Measurements from ENCODE around the gene SLC24A3.
A peak's percentile ranks its signal among the peaks of the same experiment; 100 is the strongest.
"Not testable (repeated sequence)": the region's sequence is repeated elsewhere in the genome, so short reads cannot be mapped to it uniquely, and the experiment has no call there.

SLC24A3 gene

GRCh38 chr20:19633985-19634384 is 421.5 kb downstream of the SLC24A3 start:
- no peak overlapping the region for H3K4me3 ChIP-seq (replicated peaks in 1 of 2; ENCODE audit: low read depth in 2 of 2, low read length in 2 of 2)
- no peak for TF ChIP-seq CTCF (IDR thresholded peaks at IDR 0.05; ENCODE audit: low read depth, low read length)
- peak in 1 of 2 donors; percentile 18 for DNase-seq (ENCODE audit: low read depth in 2 of 2)

- not testable (repeated sequence) for DNase-seq (ENCODE audit: low read depth in 2 of 2); H3K4me3 ChIP-seq (replicated peaks in 1 of 2; ENCODE audit: low read depth in 2 of 2, low read length in 2 of 2)
Observed at GRCh38 chr20:19639471-19640045, 427.1 kb downstream of the SLC24A3 start.

GRCh38 chr20:19642860-19643259 is 430.4 kb downstream of the SLC24A3 start:
- H3K4me3 ChIP-seq (replicated peaks in 1 of 2; ENCODE audit: low read depth in 2 of 2, low read length in 2 of 2): no peak overlapping the region
- TF ChIP-seq CTCF (IDR thresholded peaks at IDR 0.05; ENCODE audit: low read depth, low read length): no peak
- DNase-seq (ENCODE audit: low read depth in 2 of 2): no peak

GRCh38 chr20:19644085-19644484 is 431.6 kb downstream of the SLC24A3 start:
- no peak for TF ChIP-seq CTCF (IDR thresholded peaks at IDR 0.05; ENCODE audit: low read depth, low read length)
- no peak for DNase-seq (ENCODE audit: low read depth in 2 of 2)
- H3K4me3 ChIP-seq (replicated peaks in 1 of 2; ENCODE audit: low read depth in 2 of 2, low read length in 2 of 2): no peak overlapping the region

GRCh38 chr20:19646963-19647362 is 434.5 kb downstream of the SLC24A3 start:
- no peak for TF ChIP-seq CTCF (IDR thresholded peaks at IDR 0.05; ENCODE audit: low read depth, low read length)
- H3K4me3 ChIP-seq (replicated peaks in 1 of 2; ENCODE audit: low read depth in 2 of 2, low read length in 2 of 2): no peak overlapping the region
- no peak for DNase-seq (ENCODE audit: low read depth in 2 of 2)

GRCh38 chr20:19648024-19648423 is 435.6 kb downstream of the SLC24A3 start:
- H3K4me3 ChIP-seq (replicated peaks in 1 of 2; ENCODE audit: low read depth in 2 of 2, low read length in 2 of 2): no peak overlapping the region
- DNase-seq (ENCODE audit: low read depth in 2 of 2): no peak
- TF ChIP-seq CTCF (IDR thresholded peaks at IDR 0.05; ENCODE audit: low read depth, low read length): no peak

GRCh38 chr20:19649041-19649440 is 436.6 kb downstream of the SLC24A3 start:
- DNase-seq (ENCODE audit: low read depth in 2 of 2): no peak
- no peak overlapping the region for H3K4me3 ChIP-seq (replicated peaks in 1 of 2; ENCODE audit: low read depth in 2 of 2, low read length in 2 of 2)
- no peak for TF ChIP-seq CTCF (IDR thresholded peaks at IDR 0.05; ENCODE audit: low read depth, low read length)

Data from cardiac fibroblast (primary cell).